ENCODE measurements around the gene RAB31.
"Not testable (repeated sequence)": the region's sequence is repeated elsewhere in the genome, so short reads cannot be mapped to it uniquely, and the experiment has no call there.

Gene RAB31

DNA sequence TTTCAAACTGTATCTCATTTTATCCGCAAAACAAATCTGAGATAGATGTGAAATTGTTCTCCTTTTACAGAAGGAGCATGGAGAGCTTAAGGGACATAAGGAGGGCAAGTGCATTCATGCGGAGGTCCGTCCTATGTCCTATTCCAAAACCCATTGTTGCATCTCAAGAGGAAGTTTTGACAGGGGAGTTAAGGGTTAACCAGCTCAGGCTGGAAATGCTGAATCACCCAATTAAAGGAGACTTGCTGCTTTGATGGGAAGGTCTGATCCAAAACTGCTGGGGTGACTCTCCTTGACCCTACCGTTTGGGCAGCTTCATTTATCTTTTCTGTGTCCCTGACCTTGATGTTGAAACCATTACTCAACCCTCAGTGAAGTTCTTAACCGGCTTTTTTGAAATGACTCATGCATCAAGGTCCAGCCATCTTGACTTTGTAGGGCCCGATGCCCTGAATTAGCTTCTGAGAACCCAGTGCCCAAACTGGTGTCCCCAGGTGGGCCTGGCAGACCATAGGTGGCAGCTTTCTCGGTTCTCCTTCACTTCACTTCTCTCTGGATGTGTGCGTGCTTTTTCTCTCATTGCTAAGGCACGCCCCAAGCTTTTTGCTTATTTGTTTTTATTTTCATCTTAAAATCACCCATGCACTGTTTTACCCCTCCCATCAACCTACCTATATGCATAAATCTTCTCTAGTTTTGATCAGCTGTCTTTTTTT, 161.8 kb downstream of the RAB31 start:
- DNase-seq, result no peak

DNA sequence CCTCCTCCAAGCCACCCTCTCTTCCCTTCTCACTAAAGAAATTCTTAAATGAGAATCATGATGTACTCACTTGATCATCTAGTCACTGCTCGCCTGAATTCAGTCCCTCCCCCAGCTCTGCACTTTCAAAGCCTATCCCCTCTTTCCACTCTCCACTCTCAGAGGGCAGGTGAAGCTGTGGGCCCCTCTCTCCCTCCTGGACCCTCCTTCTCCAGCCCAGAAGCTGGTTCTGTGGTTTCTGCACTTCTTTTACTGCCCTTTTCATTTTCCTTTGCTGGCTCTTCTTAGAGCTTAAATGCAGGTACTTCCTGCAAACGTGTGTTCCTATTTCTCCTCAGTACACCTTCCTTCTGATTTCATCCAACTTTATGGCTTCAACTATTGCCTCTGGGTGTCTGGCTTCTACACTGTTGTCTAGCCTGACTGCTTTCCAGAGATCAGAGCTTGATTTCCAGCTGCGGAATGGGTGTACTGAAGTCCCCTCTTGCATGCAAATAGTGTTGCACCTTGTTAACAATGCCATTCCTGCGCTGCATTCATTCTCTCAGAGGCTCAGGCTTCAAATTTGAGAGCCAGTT, 162.4 kb downstream of the RAB31 start:
- peak in 1 of 2 experiments; percentile 0 for DNase-seq

DNA sequence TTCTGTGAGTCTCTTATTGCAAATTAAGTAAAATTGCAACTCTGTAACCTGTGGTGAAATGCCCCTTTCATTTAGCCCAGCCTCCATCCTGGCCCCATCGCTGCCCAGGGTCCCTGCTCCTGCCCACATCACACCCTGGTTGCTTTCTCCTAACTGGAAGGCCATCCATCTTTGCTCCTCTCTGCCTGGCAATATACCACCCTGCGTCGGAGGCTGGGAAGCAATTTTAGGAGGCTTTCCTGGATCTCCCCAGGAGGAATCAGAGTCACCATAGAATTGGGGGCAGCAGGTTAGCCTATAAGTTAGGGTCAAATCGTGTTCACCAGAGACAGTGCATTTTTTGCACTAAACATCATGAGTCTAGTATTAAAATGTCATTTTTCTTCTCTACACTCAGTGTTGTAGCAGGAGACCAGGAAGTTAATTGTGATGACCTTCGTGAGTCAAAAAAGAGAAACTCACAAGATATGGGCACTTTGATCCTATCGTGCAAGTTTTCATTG, 163.2 kb downstream of the RAB31 start:
- no peak for DNase-seq

DNA sequence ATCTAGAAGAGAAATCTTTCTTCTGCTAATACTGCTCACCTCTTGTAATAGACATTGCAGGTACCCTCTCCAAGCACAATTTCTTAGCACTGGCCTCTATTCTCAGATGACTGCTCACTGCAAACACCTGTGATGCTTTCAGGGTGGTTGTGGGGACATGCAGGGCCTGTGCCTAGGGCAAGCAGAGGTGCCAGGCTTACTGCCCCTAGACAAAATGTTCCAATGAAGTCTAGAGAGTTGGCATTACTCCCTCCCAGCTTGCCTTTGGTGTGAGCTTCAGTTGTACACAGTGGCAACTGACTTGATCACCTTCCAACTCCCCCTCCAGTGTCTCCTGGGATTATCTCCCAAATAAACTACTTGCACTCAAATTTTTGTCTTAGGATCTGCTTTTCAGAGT, 164.7 kb downstream of the RAB31 start:
- DNase-seq, result no peak

DNA sequence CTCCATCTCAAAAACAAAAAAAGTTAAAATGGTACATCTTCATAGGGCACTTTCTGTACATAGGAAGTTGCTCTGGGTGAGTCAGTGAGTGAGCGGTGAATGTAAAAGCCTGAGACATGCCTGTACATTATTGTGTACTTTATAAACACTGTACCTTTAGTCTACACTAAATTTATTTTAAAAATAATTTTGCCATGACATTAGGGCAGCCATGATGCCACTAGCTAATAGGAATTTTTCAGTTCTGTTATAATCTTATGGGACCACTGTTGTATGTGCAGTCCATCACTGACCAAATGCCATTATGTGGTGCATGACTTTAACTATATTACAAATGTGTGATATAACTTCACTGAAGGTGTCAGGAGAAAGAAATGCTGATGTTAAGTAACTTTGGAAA, 166.6 kb downstream of the RAB31 start:
- no peak for DNase-seq

DNA sequence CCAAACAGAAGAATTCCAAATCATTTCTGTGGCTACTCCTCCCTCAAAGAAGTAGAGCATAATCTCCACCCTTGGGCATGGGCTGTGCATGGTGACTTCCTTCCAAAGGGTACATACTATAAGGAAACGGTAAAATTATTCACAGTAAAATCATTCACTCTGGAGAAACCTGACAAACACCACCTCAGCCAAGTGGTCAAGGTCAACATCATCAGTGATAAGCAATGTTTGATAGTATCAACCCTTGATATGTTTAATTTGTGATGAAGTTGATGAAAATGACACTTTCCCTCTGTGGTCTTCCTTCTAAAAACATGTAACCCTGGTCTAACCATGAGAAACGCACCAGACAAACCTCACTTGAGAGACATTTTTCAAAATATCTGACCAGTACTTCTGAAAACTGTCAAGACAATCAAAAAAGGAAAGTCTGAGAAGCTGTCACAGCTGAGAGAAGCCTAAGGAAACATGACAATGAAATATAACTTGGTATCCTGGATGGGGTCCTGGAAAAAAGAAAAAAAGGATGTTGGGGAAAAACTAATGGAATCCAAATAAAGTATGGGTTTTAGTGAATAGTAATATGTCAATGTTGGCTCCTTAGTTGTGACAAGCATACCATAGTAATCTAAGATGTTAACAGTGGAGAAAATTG, 168.2 kb downstream of the RAB31 start:
- DNase-seq, result no peak

DNA sequence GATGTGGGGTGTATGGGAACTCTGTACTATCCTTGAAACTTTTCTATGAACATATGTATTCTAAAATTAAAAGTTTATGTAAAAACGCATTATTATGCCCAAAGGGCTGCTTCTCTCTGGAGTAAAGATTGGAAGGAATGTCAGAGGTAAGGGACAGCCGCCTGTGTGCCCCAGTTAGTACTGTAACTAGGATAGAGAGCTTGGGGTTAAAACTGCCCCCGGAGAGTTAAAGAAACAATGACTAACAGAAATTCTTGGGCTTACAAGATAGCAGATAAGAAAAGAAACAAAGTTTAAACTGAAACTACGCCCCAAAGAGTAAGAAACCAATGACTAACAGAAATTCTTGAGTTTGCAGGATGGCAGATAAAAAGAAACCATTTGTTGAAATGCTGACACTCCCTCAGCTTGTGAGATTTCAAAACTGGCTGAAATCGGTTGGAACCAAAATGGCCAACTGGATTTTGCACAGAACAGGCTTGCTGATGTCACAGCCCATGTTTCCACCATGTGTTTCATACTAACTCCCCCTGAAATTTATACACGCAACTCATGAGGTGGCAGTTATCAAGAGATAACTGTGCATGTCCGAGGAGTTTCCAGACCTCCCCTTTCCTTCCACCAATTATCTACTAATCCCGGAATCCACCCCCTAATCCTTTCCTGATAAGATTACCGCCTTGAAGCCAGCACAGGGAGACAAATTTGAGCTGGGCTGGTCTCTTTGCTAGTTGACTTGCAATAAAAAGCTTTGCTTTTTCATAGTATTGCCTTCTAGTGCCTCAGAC, 169.0 kb downstream of the RAB31 start:
- no peak for DNase-seq

DNA sequence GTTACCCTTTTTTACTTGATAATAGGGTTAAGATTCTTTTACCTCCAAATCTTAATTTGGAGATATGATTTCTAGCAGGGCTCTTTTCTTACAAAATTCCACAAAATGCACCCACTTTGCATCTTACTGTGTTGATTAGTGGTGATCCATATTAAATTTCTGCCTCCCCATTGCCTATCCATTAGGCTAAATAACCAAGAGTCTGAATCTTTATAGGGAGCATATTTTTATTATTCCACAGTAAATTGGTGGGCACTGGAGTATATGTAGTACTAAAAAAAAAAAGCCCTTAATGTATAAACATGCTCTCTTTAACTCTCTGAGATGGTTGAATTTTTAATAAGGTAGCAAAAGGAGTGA, 169.5 kb downstream of the RAB31 start:
- DNase-seq, result no peak

DNA sequence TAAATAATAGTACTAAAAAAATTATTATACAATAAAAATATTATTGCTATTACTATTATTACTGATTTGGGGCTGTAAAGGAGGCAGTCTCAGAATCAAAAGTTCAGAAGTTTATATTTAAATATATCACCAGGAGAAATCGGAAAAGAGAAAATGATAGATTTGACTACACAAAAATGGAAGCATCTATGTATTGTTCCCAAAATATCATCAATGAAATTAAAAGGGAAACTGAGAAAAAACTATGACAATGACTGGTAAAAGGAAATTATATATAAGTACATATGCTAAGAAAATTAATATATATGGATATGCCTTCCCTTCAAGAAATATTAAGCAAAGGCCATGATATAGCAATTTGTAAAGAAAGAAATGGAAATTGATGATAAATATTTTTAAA, 170.0 kb downstream of the RAB31 start:
- no peak for DNase-seq

DNA sequence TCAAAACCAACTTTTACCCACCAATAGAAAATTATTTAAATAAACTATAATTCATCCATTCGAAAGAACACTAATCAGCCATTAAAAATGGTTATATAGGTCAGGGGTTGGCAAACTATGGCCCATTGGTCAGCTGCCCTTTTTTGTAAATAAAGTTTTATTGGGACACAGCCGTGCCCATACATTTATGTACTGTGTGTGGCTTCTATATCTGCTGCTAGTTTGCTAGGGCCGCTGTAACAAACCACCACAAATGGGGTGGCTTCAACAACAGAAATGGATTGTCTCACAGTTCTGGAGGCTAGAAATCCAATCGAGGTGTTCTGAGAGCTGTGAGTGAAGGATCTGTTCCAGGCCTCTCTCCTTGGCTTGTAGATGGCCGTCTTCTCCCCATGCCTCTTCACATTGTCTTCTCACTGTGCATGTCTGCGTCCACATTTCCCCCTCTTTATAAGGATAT, 170.7 kb downstream of the RAB31 start:
- DNase-seq, result no peak

DNA sequence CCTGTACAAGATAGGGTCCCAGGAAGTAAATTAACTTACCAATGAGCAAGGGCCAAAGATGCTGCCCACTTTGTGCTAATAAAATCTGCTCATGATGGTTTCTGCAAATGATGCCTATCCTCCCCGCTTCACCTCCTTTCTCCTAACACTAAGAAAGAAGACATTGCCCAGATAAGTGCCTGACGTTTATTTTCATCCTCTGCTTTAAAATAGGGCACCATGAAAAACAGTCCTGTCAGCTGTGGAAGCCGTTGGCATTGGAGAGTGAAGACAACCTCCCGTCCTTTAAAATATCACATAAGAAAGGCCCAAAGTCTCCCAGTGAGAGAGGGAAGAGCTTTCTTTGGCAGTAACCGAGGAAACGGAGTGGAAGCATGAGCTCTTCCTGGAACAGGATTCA, 176.0 kb downstream of the RAB31 start:
- no peak for DNase-seq

DNA sequence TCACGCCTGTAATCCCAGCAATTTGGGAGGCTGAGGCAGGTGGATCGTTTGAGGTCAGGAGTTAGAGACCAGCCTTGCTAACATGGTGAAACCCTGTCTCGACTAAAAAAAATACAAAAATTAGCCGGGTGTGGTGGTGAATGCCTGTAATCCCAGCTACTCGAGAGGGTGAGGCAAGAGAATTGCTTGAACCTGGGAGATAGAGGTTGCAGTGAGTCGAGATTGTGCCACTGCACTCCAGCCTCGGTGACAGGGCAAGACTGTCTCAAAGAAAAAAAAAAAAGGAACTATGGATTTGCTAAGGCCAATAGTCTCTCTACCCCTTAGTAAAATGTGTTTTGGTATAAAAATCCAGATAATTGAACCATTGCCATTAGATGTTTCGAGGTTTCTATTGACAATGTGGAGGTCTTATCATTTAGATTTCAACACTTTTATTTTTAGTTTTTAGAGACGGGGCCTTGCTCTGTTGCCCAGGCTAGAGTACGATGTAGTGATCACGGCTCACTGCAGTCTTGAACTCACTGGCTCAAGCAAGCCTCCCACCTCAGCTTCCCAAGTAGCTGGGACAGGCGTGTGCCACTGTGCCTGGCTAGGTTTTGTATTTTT, 176.5 kb downstream of the RAB31 start:
- DNase-seq, result no peak

DNA sequence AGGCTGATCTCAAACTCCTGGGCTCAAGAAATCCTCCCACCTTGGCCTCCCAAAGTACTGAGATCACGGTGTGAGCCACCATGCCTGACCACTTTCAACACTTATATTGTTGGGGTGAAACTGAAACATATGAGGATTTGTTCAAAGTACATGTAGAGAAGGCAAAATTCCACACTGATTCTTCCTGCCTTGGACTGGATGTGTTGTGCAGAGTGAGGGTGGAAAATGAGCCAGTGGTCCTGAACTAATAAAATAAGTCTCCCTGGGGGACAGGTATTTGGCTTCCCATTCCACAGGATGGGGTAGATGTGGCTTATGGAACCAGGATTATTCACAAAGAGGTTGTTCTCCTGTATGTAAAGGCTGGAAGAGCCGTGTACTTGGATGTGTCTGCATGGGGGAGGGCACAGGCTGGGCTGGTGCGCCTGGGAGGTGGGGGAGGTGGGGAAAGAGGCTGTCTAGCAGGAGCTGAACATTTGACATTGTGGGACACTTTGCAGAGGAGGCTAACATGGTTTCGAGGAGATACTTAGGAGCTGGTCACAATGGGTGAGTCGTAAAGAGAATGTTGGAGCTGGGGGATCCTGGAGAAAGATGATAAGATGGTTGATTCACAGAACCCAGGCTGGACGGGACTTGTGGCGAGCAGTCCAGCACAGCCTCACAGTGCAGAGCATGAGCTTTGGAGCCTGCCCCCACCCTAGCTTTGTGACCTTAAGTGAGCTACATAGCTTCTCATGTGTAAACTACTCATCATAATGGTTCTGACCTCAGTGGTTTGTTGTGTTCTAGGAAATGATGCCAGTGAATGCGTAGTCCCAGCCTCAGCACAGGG, 177.3 kb downstream of the RAB31 start, which contains the start of gene TXNDC2:
TSS of gene TXNDC2 (plus strand) at position 804 of the 835 bp plus-strand sequence. CDS start 708 bp downstream, outside the sequence.
- no peak for DNase-seq

DNA sequence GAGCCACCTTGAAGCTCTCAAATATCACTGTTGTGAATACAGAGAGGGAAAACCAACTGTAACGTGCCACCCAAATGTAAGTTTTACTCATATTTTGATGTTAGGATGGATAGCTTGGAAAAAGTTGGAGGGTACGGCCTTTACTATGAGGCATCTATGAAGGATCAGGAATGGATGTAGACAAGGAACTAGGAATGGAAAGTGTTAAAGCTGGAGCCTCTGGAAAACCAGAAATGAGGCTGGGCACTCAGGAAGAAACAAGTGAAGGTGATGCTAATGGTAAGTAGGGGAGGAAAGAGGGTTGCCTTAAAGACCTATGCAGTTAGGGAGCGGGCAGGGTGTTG, 177.9 kb downstream of the RAB31 start:
- no peak for DNase-seq

DNA sequence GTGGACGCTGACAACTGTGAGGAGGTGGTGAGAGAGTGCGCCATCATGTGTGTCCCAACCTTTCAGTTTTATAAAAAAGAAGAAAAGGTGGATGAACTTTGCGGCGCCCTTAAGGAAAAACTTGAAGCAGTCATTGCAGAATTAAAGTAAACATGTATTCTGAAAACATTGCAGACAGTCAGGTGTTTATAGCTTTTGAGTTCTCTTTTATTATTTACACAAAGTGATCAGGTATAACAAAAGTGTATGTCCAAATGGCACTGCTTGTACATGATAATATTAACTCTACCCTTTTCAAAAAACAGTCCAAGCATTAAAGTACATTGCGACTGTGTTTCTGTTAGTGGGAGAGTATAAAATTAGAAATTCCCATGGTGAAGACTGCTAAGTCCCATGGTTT, 179.9 kb downstream of the RAB31 start:
- no peak for DNase-seq

DNA sequence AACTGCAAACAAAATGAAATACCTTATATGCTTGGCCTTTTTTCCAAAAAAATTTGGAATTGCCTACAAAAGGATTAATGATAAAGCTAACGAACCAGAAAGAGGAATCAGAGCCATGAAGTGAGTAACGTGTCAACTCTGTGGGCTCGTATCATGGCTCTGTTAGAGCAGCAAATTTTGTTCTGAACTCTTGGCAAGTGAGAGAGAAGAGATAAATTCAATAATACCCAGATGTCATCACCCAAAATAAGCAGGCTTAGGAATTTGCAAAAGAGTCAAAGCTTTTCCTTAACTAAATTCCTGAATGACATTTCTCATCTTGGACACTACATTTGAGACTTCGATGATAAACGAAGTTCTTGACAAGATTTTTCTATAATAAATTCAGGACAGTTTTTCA, 182.1 kb downstream of the RAB31 start:
- no peak for DNase-seq

DNA sequence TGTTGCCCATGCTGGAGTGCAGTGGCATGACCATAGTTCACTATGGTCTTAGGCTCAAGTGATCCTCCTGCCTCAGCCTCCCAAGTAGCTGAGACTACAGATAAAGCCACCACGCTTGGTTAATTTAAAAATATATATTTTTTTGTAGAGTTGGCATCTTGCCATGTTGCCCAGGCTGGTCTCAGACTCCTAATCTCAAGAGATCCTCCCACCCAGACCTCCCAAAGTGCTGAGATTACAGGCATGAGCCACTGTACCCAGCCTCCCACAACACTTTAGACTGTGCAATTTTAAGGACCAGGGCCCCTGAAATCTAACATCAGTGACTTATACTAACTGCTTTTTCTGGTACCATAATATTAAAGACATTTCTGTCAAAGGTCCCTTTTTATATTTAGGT, 182.9 kb downstream of the RAB31 start:
- no peak for DNase-seq

DNA sequence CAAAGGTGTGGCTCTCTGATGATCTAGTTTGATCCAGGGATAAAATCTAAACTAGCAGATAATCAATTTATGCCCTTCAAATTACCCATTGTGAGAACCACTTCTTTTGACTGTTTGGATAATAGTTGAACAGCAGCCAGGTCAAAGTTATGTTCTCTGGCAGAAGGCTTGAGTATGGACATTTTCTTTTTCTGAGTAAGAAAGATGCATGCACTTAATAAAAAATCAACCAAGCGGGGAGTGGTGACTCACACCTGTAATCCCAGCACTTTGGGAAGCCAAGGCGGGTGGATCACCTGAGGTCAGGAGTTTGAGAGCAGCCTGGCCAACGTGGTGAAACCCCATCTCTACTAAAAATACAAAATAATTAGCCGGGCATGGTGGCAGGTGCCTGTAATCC, 183.4 kb downstream of the RAB31 start:
- not testable (repeated sequence) for DNase-seq

DNA sequence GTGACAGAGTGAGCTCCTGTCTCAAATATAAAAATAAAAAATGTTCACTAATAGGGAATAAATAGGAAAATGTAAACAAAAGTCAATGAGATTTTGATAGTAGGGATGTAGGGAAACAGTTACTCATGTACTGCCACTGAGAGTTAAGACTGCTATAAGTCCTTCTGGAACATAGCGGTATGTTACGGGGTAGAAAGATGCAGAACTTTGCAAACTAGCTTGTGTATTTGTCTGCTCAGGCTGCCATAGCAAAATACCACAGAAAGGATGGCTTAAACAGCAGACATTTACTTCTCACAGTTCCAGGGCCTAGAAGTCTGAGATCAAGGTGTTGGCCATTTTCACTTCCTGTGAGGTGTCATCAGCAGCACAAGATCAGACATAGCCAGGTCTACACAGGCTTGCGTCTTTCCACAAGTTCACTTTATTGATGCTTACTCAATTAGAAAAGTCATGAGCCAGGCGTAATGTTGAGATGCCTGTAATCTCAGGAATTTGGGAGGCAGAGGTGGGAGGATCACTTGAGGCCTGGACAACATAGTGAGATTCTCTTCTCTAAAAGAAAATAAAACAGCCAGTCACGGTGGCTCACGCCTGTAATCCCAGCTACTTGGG, 186.5 kb downstream of the RAB31 start:
- DNase-seq, result no peak

DNA sequence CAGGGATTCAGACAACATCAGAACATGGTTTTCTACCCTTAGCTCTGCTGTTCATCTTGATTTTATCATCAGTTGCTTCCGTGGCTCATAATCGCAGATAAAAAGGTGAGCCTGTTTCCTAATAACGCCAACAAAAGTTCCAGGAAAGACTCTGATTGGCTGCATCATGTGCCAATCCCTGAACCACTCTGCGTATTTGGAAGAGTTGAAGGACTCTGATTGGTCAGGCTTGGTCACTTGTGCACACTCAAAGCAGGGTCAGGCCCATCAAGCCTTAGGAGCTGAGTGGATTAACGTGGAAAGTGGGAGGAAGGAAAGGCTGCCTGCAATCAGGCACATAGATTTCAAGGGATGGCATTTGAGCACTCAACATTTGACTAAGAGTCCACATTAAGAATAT, 189.0 kb downstream of the RAB31 start:
- DNase-seq, result no peak

DNA sequence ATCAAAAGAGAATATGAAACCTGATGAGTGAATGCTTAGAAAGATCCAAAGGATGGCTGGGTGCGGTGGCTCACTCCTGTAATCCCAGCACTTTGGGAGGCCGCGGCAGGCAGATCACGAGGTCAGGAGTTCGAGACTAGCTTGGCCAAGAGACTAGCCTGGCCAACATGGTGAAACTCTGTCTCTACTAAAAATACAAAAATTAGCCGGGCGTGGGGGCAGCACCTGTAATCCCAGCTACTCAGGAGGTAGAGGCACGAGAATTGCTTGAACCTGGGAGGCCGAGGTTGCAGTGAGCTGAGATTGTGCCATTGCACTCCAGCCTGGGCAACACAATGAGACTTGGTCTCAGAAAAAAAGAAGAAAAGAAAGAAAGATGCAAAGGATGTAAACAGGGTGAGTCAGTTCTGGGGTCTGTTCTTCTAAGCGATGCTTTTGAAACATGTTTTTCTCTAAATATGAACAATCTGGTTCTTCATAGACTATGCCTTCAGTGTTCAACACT, 189.7 kb downstream of the RAB31 start:
- not testable (repeated sequence) for DNase-seq
